Kidney (tissue), 14 donors: ENCODE measurements around the gene KLC1. TPM values are rescaled to one million over a fixed set of nuclear protein-coding genes. Genes with fewer than 3 reads are reported as not detected.

ENCODE experiments used
- DNase-seq, 5 donors: peaks; one replicate each; pipeline ENCODE4 v3.0.0-alpha.2; 2013 to 2020
- FAIRE-seq: peaks from 2 replicates; lab custom pipeline; 2012; peaks lifted over from hg19 to GRCh38; lab: Jason Lieb, UNC
- H3K27ac ChIP-seq, 2 donors: one replicate each; pipeline ENCODE4 v1.7.0; 2013; ENCODE audit warnings: low read depth in 2 of 2, low read length in 2 of 2, inconsistent platforms in 1 of 2
- H3K27me3 ChIP-seq: one replicate; pipeline ENCODE4 v1.7.1; 2013; ENCODE audit warnings: low read length, inconsistent platforms; ENCODE audit not compliant: control insufficient read depth, insufficient read depth
- H3K36me3 ChIP-seq, 3 donors: one replicate each; pipeline versions ENCODE4 v1.7.0 to v1.7.1; 2013; ENCODE audit warnings: low read length in 3 of 3, control low read depth in 1 of 3, inconsistent platforms in 1 of 3; ENCODE audit not compliant: insufficient read depth in 3 of 3, control insufficient read depth in 2 of 3
- H3K4me1 ChIP-seq, 3 donors: one replicate each; pipeline versions ENCODE4 v1.7.0 to v1.7.1; 2013; ENCODE audit warnings: low read length in 3 of 3, inconsistent platforms in 1 of 3, low read depth in 1 of 3; ENCODE audit not compliant: control insufficient read depth in 2 of 3, insufficient read depth in 2 of 3
- H3K4me3 ChIP-seq, 3 donors: one replicate each; pipeline versions ENCODE4 v1.7.0 to v1.8.1; 2013; ENCODE audit warnings: low read length in 3 of 3, control low read depth in 1 of 3, inconsistent platforms in 1 of 3
- H3K9ac ChIP-seq, 3 donors: one replicate each; pipeline versions ENCODE4 v1.7.0 to v1.7.1; 2013; ENCODE audit warnings: low read length in 3 of 3, control low read depth in 1 of 3, inconsistent platforms in 1 of 3
- H3K9me3 ChIP-seq, 3 donors: one replicate each; pipeline versions ENCODE4 v1.7.0 to v1.7.1; 2013; ENCODE audit warnings: low read length in 3 of 3, control low read depth in 1 of 3, inconsistent platforms in 1 of 3; ENCODE audit not compliant: control insufficient read depth in 2 of 3, insufficient read depth in 1 of 3
- CTCF ChIP-seq: IDR thresholded peaks from 3 replicates; pipeline ENCODE4 v1.5.1; 2012; ENCODE audit warnings: mild to moderate bottlenecking, moderate library complexity, borderline replicate concordance; ENCODE audit not compliant: insufficient read depth; ENCODE audit errors: extremely low read depth
- intact Hi-C: fragments of 100-400 bp; cut with DNase I; formaldehyde crosslinking; loops from one replicate; pipeline ENCODE4 v1.11.1; 2022
- polyA plus RNA-seq: library from polyadenylated mRNA; stranded (reverse); fragments of 350-450 nt; fragmentation: Illumina TruSeq; extraction: RNeasy Lipid Tissue Mini Kit (QIAGEN cat#74804); gene quantifications from one replicate; pipeline ENCODE4 v1.2.3, GENCODE V29; 2014; ENCODE audit warnings: low read depth, low replicate concordance; ENCODE audit not compliant: insufficient read depth
- total RNA-seq: library from RNA; stranded (reverse); fragmentation: NEBNext Ultra II Directional; extraction: Animal tissue kit (Norgen Biotek cat#: 25700); gene quantifications from one replicate; pipeline ENCODE4 v1.2.1, GENCODE V29; 2021
- donor health status: control.
- donor health status: control.
- donor health status: control.
- donor health status: control.
- donor health status: control.
- donor health status: DM: yes; HTN: yes; CAD: no.
- donor health status: Normal renal cell carcinoma (clear cell type).

Gene KLC1
- total and polyA plus RNA-seq, 2 donors from 2014 or later = 49.8 to 152 TPM

GRCh38 chr14:103638594-103638993, 9.6 kb downstream of the KLC1 start:
- TF ChIP-seq CTCF = no peak
- DNase-seq (no peak), FAIRE-seq (no peak)
- Histone ChIP-seq H3K27me3 (no peaks in the 10 kb centered on the region), H3K27ac (no peak overlapping the region), H3K4me3 (no peak overlapping the region), H3K9ac (no peak overlapping the region), H3K4me1 (peaks cover 0 to 16% (median 11%) of the 10 kb centered on the region in 3 donors), H3K36me3 (no peaks in the 10 kb centered on the region), H3K9me3 (no peaks in the 10 kb centered on the region)
- intact Hi-C loops = no loop called here

GRCh38 chr14:103641161-103641560, 12.2 kb downstream of the KLC1 start:
- no peak for TF ChIP-seq CTCF
- DNase-seq (no peak), FAIRE-seq (no peak)
- Histone ChIP-seq H3K4me1 (peaks cover 0 to 14% (median 11%) of the 10 kb centered on the region in 3 donors), H3K4me3 (no peak overlapping the region), H3K9me3 (no peaks in the 10 kb centered on the region), H3K9ac (no peak overlapping the region), H3K27ac (no peak overlapping the region), H3K27me3 (no peaks in the 10 kb centered on the region), H3K36me3 (no peaks in the 10 kb centered on the region)
- intact Hi-C loops = no loop called here

- no peak for DNase-seq
- Histone ChIP-seq H3K9ac (no peak overlapping the region), H3K27ac (no peak overlapping the region), H3K9me3 (no peaks in the 10 kb centered on the region), H3K4me1 (peaks cover 0 to 4% (median 0%) of the 10 kb centered on the region in 3 donors), H3K27me3 (no peaks in the 10 kb centered on the region), H3K36me3 (no peaks in the 10 kb centered on the region), H3K4me3 (no peak overlapping the region)
- FAIRE-seq = no peak
- TF ChIP-seq CTCF = no peak
- intact Hi-C loops = no loop called here
These were observed 17.2 kb downstream of the KLC1 start for GRCh38 chr14:103646189-103646588.

- Histone ChIP-seq H3K4me1 (peaks cover 0 to 10% (median 0%) of the 10 kb centered on the region in 3 donors), H3K36me3 (no peaks in the 10 kb centered on the region), H3K27ac (no peak overlapping the region), H3K27me3 (no peaks in the 10 kb centered on the region), H3K9me3 (no peaks in the 10 kb centered on the region), H3K9ac (no peak overlapping the region), H3K4me3 (no peak overlapping the region)
- TF ChIP-seq CTCF = no peak
- no peak for FAIRE-seq
- intact Hi-C loops = no loop called here
- no peak for DNase-seq
These were observed 20.0 kb downstream of the KLC1 start for GRCh38 chr14:103649001-103649400.
